Nephron (organoid): ENCODE measurements around the gene MLEC.
A peak's percentile ranks its signal among the peaks of the same experiment; 100 is the strongest.

Experiments
- H3K27ac Mint-ChIP-seq, 3 experiments: 2 replicates each; pipeline ENCODE4 v1.8.0; 2020; ENCODE audit warnings: mixed read lengths in 3 of 3, mild to moderate bottlenecking in 2 of 3, moderate library complexity in 1 of 3
- H3K27me3 Mint-ChIP-seq: 2 replicates; pipeline ENCODE4 v1.8.0; 2021; ENCODE audit warnings: low read depth, mild to moderate bottlenecking, moderate library complexity, mixed read lengths
- H3K36me3 Mint-ChIP-seq: 2 replicates; pipeline ENCODE4 v1.8.0; 2020; ENCODE audit warnings: low read depth, mixed read lengths
- H3K4me1 Mint-ChIP-seq: 2 replicates; pipeline ENCODE4 v1.8.0; 2020; ENCODE audit warnings: mixed read lengths
- H3K4me3 Mint-ChIP-seq, 3 experiments: 2 replicates each; pipeline ENCODE4 v1.8.0; 2020; ENCODE audit warnings: mild to moderate bottlenecking in 3 of 3, mixed read lengths in 3 of 3, moderate library complexity in 2 of 3
- H3K9me3 Mint-ChIP-seq: 2 replicates; pipeline ENCODE4 v1.8.0; 2020; ENCODE audit warnings: mixed read lengths
- TF ChIP-seq, protein P1 (sequence below), 3 experiments: fragments of 200-600 bp; sonication (generic); IDR thresholded peaks; one replicate each; pipeline ENCODE4 v1.5.0; 2021; ENCODE audit warnings: antibody characterized with exemption in 3 of 3; ENCODE audit not compliant: unreplicated experiment in 3 of 3

MLEC gene

DNA sequence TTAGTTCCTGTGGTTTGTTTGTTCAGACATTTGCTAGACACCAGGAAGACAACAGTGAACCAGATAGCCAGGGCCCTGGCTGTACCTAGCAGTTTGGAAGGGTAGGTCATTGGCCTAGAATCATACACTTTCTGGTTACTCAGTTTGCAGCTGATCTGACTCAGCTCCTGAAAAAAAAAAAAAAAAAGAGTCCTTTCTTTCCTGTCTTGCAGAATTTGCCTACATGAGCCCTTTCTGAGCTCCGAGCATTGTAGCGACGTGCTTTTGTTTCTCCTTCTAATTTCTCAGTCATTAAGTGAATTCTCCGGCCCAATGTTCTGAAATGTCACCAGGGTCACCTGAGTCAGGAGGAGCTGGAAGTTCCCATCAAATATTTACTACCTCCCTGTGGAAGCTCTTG, 44.1 kb upstream of the MLEC start:
- no peaks in the 10 kb centered on the region for H3K9me3 Mint-ChIP-seq

DNA sequence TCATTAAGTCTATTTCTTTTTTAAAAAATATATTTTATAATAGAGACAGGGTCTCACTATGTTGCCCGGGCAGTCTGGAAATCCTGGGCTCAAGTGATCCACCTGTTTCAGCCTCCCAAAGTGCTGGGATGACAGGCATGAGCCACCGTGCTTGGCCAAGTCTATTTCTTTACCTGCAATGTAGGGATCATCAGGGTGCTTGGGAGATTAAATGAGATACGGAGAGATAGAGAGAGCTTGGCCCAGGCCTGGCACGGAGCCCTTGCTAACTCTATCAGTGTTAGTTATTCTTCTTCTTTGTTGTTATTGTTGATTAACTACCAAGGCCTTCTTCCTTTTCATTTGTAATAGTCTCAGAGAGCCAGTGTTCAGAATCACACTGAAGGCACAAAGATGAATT, 43.4 kb upstream of the MLEC start:
- Mint-ChIP-seq H3K4me1 (peaks cover 9% of the 10 kb centered on the region), H3K27me3 (peaks cover 84% of the 10 kb centered on the region), H3K4me3 (no peak overlapping the region), H3K36me3 (no peaks in the 10 kb centered on the region), H3K27ac (no peak overlapping the region), H3K9me3 (no peaks in the 10 kb centered on the region)
- TF ChIP-seq, protein P1, sequence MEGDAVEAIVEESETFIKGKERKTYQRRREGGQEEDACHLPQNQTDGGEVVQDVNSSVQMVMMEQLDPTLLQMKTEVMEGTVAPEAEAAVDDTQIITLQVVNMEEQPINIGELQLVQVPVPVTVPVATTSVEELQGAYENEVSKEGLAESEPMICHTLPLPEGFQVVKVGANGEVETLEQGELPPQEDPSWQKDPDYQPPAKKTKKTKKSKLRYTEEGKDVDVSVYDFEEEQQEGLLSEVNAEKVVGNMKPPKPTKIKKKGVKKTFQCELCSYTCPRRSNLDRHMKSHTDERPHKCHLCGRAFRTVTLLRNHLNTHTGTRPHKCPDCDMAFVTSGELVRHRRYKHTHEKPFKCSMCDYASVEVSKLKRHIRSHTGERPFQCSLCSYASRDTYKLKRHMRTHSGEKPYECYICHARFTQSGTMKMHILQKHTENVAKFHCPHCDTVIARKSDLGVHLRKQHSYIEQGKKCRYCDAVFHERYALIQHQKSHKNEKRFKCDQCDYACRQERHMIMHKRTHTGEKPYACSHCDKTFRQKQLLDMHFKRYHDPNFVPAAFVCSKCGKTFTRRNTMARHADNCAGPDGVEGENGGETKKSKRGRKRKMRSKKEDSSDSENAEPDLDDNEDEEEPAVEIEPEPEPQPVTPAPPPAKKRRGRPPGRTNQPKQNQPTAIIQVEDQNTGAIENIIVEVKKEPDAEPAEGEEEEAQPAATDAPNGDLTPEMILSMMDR (IDR thresholded peaks at IDR 0.05; ENCODE audit: unreplicated experiment in 3 of 3): no peak

More for the DNA sequence above, 44.1 kb upstream of the MLEC start:
- Mint-ChIP-seq H3K27ac (no peak overlapping the region), H3K4me3 (peak overlapping the region; percentile 53 to 67 (median 63)), H3K36me3 (no peaks in the 10 kb centered on the region), H3K4me1 (peaks cover 9% of the 10 kb centered on the region), H3K27me3 (peaks cover 84% of the 10 kb centered on the region)
- TF ChIP-seq, protein P1 (IDR thresholded peaks at IDR 0.05; ENCODE audit: unreplicated experiment in 3 of 3): no peak

DNA sequence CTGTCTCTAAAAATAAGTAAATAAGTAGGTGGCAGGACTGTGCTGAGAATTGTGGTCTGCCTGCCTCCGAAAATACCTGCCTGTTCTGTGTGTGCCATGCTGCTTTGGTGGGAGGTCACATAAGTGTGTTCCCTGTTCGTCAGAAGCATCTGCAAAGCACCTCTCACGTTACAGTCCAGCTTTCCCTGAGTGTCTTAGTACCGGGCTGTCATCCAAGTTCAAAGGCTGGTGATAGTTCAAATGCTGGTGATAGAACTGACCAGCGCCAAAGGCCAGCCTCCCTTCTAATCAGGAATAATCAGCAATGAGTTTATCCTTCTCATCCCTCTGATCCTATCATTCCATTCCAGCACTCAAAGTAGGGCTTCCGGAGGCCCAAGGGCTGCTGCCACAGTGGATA, 40.9 kb upstream of the MLEC start:
- Mint-ChIP-seq H3K27me3 (peaks cover 91% of the 10 kb centered on the region), H3K9me3 (no peaks in the 10 kb centered on the region), H3K4me1 (peaks cover 30% of the 10 kb centered on the region), H3K27ac (no peak overlapping the region), H3K36me3 (no peaks in the 10 kb centered on the region), H3K4me3 (no peak overlapping the region)
- TF ChIP-seq, protein P1 (IDR thresholded peaks at IDR 0.05; ENCODE audit: unreplicated experiment in 3 of 3): no peak

DNA sequence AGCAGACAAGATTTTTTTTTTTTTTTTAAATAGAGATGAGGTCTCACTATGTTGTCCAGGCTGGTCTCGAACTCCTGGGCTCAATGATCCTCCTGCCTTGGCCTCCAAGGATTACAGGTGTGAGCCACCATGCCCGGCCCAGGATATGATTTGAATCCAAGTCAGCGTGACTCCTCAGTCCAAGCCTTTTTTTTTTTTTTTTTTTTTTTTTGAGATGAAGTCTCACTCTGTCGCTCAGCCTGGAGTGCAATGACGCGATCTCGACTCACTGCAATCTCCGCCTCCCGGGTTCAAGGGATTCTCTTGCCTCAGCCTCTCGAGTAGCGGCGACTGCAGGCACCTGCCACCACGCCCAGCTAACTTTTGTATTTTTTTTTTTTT, 39.6 kb upstream of the MLEC start:
- peaks cover 38% of the 10 kb centered on the region for H3K4me1 Mint-ChIP-seq
- no peaks in the 10 kb centered on the region for H3K9me3 Mint-ChIP-seq
- peaks cover 79% of the 10 kb centered on the region for H3K27me3 Mint-ChIP-seq
- H3K36me3 Mint-ChIP-seq: no peaks in the 10 kb centered on the region
- no peak overlapping the region for H3K4me3 Mint-ChIP-seq
- TF ChIP-seq, protein P1 (IDR thresholded peaks at IDR 0.05; ENCODE audit: unreplicated experiment in 3 of 3): no peak
- H3K27ac Mint-ChIP-seq: no peak overlapping the region

DNA sequence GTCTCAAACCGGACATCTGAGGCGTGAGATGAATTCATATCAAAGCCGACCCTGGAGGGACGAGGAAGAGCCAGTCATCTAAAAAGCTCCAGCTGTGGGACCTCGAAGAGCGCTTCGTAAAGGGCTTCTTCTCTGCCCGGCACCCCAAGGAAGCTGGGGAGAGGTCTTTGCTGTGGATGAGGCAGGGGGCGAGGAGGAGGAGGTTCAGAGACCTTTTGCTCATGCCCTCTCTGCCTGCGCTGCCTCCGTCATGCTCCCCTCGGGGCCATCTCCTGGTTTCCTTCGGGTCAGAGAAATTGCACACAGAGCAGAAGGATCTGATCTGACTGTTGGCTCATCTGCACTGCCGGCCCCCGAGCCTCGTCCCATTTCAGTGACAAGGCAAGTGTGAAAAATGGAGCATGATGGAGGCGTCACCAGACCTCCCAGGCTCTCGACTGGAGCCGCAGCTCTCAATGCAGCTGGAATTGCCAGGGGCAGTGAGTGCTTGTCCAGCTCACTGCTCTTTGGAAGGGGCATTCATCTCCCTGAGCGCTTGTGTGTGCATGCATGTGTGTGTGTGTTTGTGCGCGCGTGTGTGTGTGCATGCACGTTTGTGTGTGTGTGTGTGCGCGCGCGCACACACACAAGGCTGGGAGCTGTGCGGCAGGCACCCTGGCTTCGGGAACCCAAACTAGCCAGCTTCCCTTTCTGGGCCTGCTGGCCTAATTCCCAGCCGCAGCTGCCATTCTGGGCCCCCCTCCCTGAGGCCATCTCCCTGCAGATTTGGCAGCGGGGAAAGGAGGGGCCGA, 37.3 kb upstream of the MLEC start:
- H3K4me1 Mint-ChIP-seq: peaks cover 46% of the 10 kb centered on the region
- TF ChIP-seq, protein P1 (IDR thresholded peaks at IDR 0.05; ENCODE audit: unreplicated experiment in 3 of 3): no peak
- peaks cover 66% of the 10 kb centered on the region for H3K27me3 Mint-ChIP-seq
- no peaks in the 10 kb centered on the region for H3K36me3 Mint-ChIP-seq
- H3K4me3 Mint-ChIP-seq: peak overlapping the region; percentile 72 to 83 (median 79)
- no peaks in the 10 kb centered on the region for H3K9me3 Mint-ChIP-seq
- peak overlapping the region in 2 of 3 experiments; percentile 32 to 40 for H3K27ac Mint-ChIP-seq

DNA sequence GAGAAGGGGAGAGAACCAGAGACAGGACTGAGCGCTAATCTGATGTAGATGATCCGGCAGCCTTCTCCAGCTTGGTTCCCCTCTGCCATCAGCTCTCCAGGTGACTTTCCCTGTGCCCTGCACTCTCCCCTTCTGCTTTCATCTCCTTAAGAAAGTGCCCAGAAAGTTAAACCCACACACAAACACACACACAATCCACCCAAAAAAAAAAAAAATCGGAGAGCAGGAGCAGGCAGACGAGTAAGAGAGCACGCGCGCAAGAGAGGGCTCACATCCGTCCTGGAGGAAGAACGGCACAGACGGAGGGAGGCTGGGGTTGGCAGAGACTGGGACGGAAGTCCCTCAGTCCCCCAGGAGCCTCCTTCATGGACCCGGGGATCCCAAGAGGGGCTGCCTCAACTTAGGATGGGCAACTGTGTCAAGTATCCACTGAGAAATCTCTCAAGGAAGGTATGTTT, 36.7 kb upstream of the MLEC start:
- Mint-ChIP-seq H3K9me3 (no peaks in the 10 kb centered on the region), H3K27me3 (peaks cover 65% of the 10 kb centered on the region), H3K4me1 (peaks cover 46% of the 10 kb centered on the region), H3K27ac (no peak overlapping the region), H3K36me3 (no peaks in the 10 kb centered on the region), H3K4me3 (peak overlapping the region in 1 of 3 experiments; percentile 12)
- TF ChIP-seq, protein P1 (IDR thresholded peaks at IDR 0.05; ENCODE audit: unreplicated experiment in 3 of 3): no peak
